Measurements from ENCODE around the gene CD160.

- TF ChIP-seq PRDM15 (CRISPR knock-in tag; IDR thresholded peaks at IDR 0.05) (no peak), EZH2 (conservative IDR thresholded peaks at IDR 0.05; ENCODE audit: low read depth, low read length) (no peak), FOSL2 (CRISPR knock-in tag; IDR thresholded peaks at IDR 0.05) (no peak), KDM5B (CRISPR knock-in tag; IDR thresholded peaks at IDR 0.05; ENCODE audit: borderline replicate concordance) (no peak), ZNF780A (CRISPR knock-in tag; IDR thresholded peaks at IDR 0.05) (no peak)
Measured at GRCh38 chr1:145784409-145784808, 65.1 kb downstream of the CD160 start.
